BLaER1 (cell line): ENCODE data around the gene C1QL3.

ENCODE experiments used
- H3K27ac ChIP-seq: shearing (Covaris generic); formaldehyde crosslinking; 2 replicates; pipeline ENCODE4 v1.8.1; 2022
- H3K27me3 ChIP-seq: shearing (Covaris generic); formaldehyde crosslinking; 2 replicates; pipeline ENCODE4 v1.8.1; 2022
- H3K36me3 ChIP-seq: shearing (Covaris generic); formaldehyde crosslinking; 2 replicates; pipeline ENCODE4 v1.8.1; 2022
- H3K4me1 ChIP-seq: shearing (Covaris generic); formaldehyde crosslinking; 2 replicates; pipeline ENCODE4 v1.8.1; 2022
- H3K4me2 ChIP-seq: shearing (Covaris generic); formaldehyde crosslinking; 2 replicates; pipeline ENCODE4 v1.8.1; 2022
- H3K4me3 ChIP-seq: shearing (Covaris generic); formaldehyde crosslinking; 2 replicates; pipeline ENCODE4 v1.8.1; 2022
- H3K9ac ChIP-seq: shearing (Covaris generic); formaldehyde crosslinking; 2 replicates; pipeline ENCODE4 v1.8.1; 2022
- H3K9me3 ChIP-seq: shearing (Covaris generic); formaldehyde crosslinking; 2 replicates; pipeline ENCODE4 v1.8.1; 2022
- H4K20me1 ChIP-seq: shearing (Covaris generic); formaldehyde crosslinking; 2 replicates; pipeline ENCODE4 v1.8.1; 2022
- Cebpa-rat ChIP-seq: shearing (Covaris generic); IDR thresholded peaks from 2 replicates; pipeline ENCODE4 v1.8.1; 2022

Gene C1QL3

GRCh38 chr10:16497911-16498310 lies 23.8 kb downstream of the C1QL3 start:
- Histone ChIP-seq H3K9me3 (no peaks in the 10 kb centered on the region), H3K4me3 (no peak overlapping the region), H3K27ac (no peak overlapping the region), H3K4me1 (no peaks in the 10 kb centered on the region), H4K20me1 (peaks cover 13% of the 10 kb centered on the region; the same call in 1 of the 2 replicates), H3K27me3 (no peaks in the 10 kb centered on the region), H3K36me3 (peaks cover 45% of the 10 kb centered on the region), H3K4me2 (no peak overlapping the region), H3K9ac (no peak overlapping the region)
- TF ChIP-seq Cebpa-rat: no peak

GRCh38 chr10:16493884-16494536 lies 27.7 kb downstream of the C1QL3 start:
- H3K9ac ChIP-seq: no peak overlapping the region
- H4K20me1 ChIP-seq: peaks cover 22% of the 10 kb centered on the region; the same call in 1 of the 2 replicates
- no peak overlapping the region for H3K27ac ChIP-seq
- no peak overlapping the region for H3K4me3 ChIP-seq
- no peaks in the 10 kb centered on the region for H3K27me3 ChIP-seq
- H3K4me1 ChIP-seq: no peaks in the 10 kb centered on the region
- no peak for TF ChIP-seq Cebpa-rat
- no peak overlapping the region for H3K4me2 ChIP-seq
- no peaks in the 10 kb centered on the region for H3K9me3 ChIP-seq
- peaks cover 62% of the 10 kb centered on the region for H3K36me3 ChIP-seq

- peaks cover 63% of the 10 kb centered on the region for H3K36me3 ChIP-seq
- no peak for TF ChIP-seq Cebpa-rat
- H3K27me3 ChIP-seq: no peaks in the 10 kb centered on the region
- H3K9ac ChIP-seq: no peak overlapping the region
- no peaks in the 10 kb centered on the region for H3K9me3 ChIP-seq
- H4K20me1 ChIP-seq: peaks cover 22% of the 10 kb centered on the region; the same call in 1 of the 2 replicates
- H3K4me3 ChIP-seq: no peak overlapping the region
- H3K4me1 ChIP-seq: no peaks in the 10 kb centered on the region
- no peak overlapping the region for H3K4me2 ChIP-seq
- H3K27ac ChIP-seq: no peak overlapping the region
Observed at GRCh38 chr10:16491933-16492332, 29.7 kb downstream of the C1QL3 start.

GRCh38 chr10:16490511-16490910 lies 31.2 kb downstream of the C1QL3 start:
- Histone ChIP-seq H3K36me3 (peaks cover 62% of the 10 kb centered on the region), H3K9me3 (no peaks in the 10 kb centered on the region), H3K4me2 (no peak overlapping the region), H3K4me1 (no peaks in the 10 kb centered on the region), H3K9ac (no peak overlapping the region), H3K27ac (no peak overlapping the region), H3K4me3 (no peak overlapping the region), H4K20me1 (peaks cover 15% of the 10 kb centered on the region; the same call in 1 of the 2 replicates), H3K27me3 (no peaks in the 10 kb centered on the region)
- no peak for TF ChIP-seq Cebpa-rat

- Histone ChIP-seq H3K36me3 (peaks cover 28% of the 10 kb centered on the region), H4K20me1 (peaks cover 13% of the 10 kb centered on the region; the same call in 1 of the 2 replicates), H3K27me3 (no peaks in the 10 kb centered on the region), H3K4me3 (no peak overlapping the region), H3K4me1 (no peaks in the 10 kb centered on the region), H3K4me2 (no peak overlapping the region), H3K9ac (no peak overlapping the region), H3K9me3 (no peaks in the 10 kb centered on the region), H3K27ac (no peak overlapping the region)
- no peak for TF ChIP-seq Cebpa-rat
Observed at GRCh38 chr10:16483241-16483917, 38.3 kb downstream of the C1QL3 start.

- no peak for TF ChIP-seq Cebpa-rat
- H3K4me3 ChIP-seq: no peak overlapping the region
- H3K9me3 ChIP-seq: no peaks in the 10 kb centered on the region
- H3K9ac ChIP-seq: no peak overlapping the region
- H3K27me3 ChIP-seq: no peaks in the 10 kb centered on the region
- peaks cover 18% of the 10 kb centered on the region; the same call in 1 of the 2 replicates for H4K20me1 ChIP-seq
- H3K4me1 ChIP-seq: no peaks in the 10 kb centered on the region
- no peak overlapping the region for H3K4me2 ChIP-seq
- no peak overlapping the region for H3K27ac ChIP-seq
- H3K36me3 ChIP-seq: peaks cover 8% of the 10 kb centered on the region
Observed at GRCh38 chr10:16481052-16481728, 40.5 kb downstream of the C1QL3 start.

- no peak for TF ChIP-seq Cebpa-rat
- peaks cover 18% of the 10 kb centered on the region; the same call in 1 of the 2 replicates for H4K20me1 ChIP-seq
- H3K27ac ChIP-seq: no peak overlapping the region
- no peaks in the 10 kb centered on the region for H3K9me3 ChIP-seq
- H3K27me3 ChIP-seq: no peaks in the 10 kb centered on the region
- no peaks in the 10 kb centered on the region for H3K4me1 ChIP-seq
- no peak overlapping the region for H3K4me3 ChIP-seq
- 0 out of 2 replicates have a peak, but pooled peaks cover 3% of the 10 kb centered on the region for H3K36me3 ChIP-seq
- H3K4me2 ChIP-seq: no peak overlapping the region
- H3K9ac ChIP-seq: no peak overlapping the region
Observed at GRCh38 chr10:16478801-16479200, 42.9 kb downstream of the C1QL3 start.

- H3K9ac ChIP-seq: no peak overlapping the region
- no peaks in the 10 kb centered on the region for H3K27me3 ChIP-seq
- H3K36me3 ChIP-seq: no peaks in the 10 kb centered on the region
- no peaks in the 10 kb centered on the region for H3K9me3 ChIP-seq
- no peak for TF ChIP-seq Cebpa-rat
- no peak overlapping the region for H3K27ac ChIP-seq
- no peak overlapping the region for H3K4me2 ChIP-seq
- H3K4me3 ChIP-seq: no peak overlapping the region
- H3K4me1 ChIP-seq: no peaks in the 10 kb centered on the region
- H4K20me1 ChIP-seq: peaks cover 13% of the 10 kb centered on the region; the same call in 1 of the 2 replicates
Observed at GRCh38 chr10:16477757-16478156, 43.9 kb downstream of the C1QL3 start.

GRCh38 chr10:16472828-16473227 lies 48.9 kb downstream of the C1QL3 start:
- H3K4me1 ChIP-seq: no peaks in the 10 kb centered on the region
- no peak for TF ChIP-seq Cebpa-rat
- peaks cover 24% of the 10 kb centered on the region; the same call in 1 of the 2 replicates for H4K20me1 ChIP-seq
- H3K4me2 ChIP-seq: no peak overlapping the region
- H3K36me3 ChIP-seq: peaks cover 18% of the 10 kb centered on the region
- no peak overlapping the region for H3K9ac ChIP-seq
- no peaks in the 10 kb centered on the region for H3K9me3 ChIP-seq
- no peak overlapping the region for H3K4me3 ChIP-seq
- H3K27ac ChIP-seq: no peak overlapping the region
- no peaks in the 10 kb centered on the region for H3K27me3 ChIP-seq

- TF ChIP-seq Cebpa-rat: no peak
Observed at GRCh38 chr10:16470747-16471146, 50.9 kb downstream of the C1QL3 start.

More at GRCh38 chr10:16470747-16471146, 50.9 kb downstream of the C1QL3 start:
- no peak overlapping the region for H3K4me3 ChIP-seq
- H3K36me3 ChIP-seq: peaks cover 32% of the 10 kb centered on the region
- no peaks in the 10 kb centered on the region for H3K4me1 ChIP-seq
- H3K9ac ChIP-seq: no peak overlapping the region
- no peak overlapping the region for H3K27ac ChIP-seq
- H3K4me2 ChIP-seq: no peak overlapping the region
- no peaks in the 10 kb centered on the region for H3K27me3 ChIP-seq
- no peaks in the 10 kb centered on the region for H3K9me3 ChIP-seq
- peaks cover 23% of the 10 kb centered on the region; the same call in 1 of the 2 replicates for H4K20me1 ChIP-seq
